CD4-positive, alpha-beta T cell (primary cell): Measurements from ENCODE around the gene SORCS2. TPM values are rescaled to one million over a fixed set of nuclear protein-coding genes. Genes with fewer than 3 reads are reported as not detected.

Experiments used
- ATAC-seq: fragments of 200-7000 bp; cut with Tn5 transposase; one replicate; pipeline ENCODE4 v1.10.0; 2022; ENCODE audit warnings: mild to moderate bottlenecking; ENCODE audit not compliant: poor library complexity
- CTCF ChIA-PET: fragments of 350-600 bp; sonication (Branson Sonifier 250); formaldehyde crosslinking; loops from one replicate; lab custom pipeline; 2021; ENCODE audit warnings: antibody characterized with exemption, inconsistent platforms; lab: Charles Lee
- POLR2A ChIA-PET: fragments of 350-600 bp; sonication (Branson Sonifier 250); formaldehyde crosslinking; loops from one replicate; lab custom pipeline; 2021; ENCODE audit warnings: antibody characterized with exemption, inconsistent platforms; lab: Charles Lee
- DNase-seq, 14 experiments: peaks; one replicate each; pipeline ENCODE4 v3.0.0-alpha.2; 2013 to 2020; ENCODE audit warnings: mixed read lengths in 2 of 14
- H3K27ac ChIP-seq, 2 donors: one replicate each; pipeline versions ENCODE4 v1.5.1 to v1.7.0; 2013; ENCODE audit warnings: low read length in 2 of 2, low read depth in 1 of 2, mild to moderate bottlenecking in 1 of 2
- H3K27me3 ChIP-seq, 2 experiments: 1 replicate in 1 of 2; 2 replicates in 1 of 2; pipeline versions ENCODE4 v1.6.1 to v1.7.0; 2013; ENCODE audit warnings: low read length in 2 of 2, control low read depth in 1 of 2, mild to moderate bottlenecking in 1 of 2, moderate library complexity in 1 of 2; ENCODE audit not compliant: insufficient read depth in 2 of 2, control insufficient read depth in 1 of 2
- H3K36me3 ChIP-seq: one replicate; pipeline ENCODE4 v1.6.1; 2013; ENCODE audit warnings: low read length, control low read depth; ENCODE audit not compliant: insufficient read depth
- H3K4me1 ChIP-seq: one replicate; pipeline ENCODE4 v1.6.1; 2013; ENCODE audit warnings: low read length, control low read depth; ENCODE audit not compliant: insufficient read depth
- H3K4me3 ChIP-seq: one replicate; pipeline ENCODE4 v1.5.1; 2013; ENCODE audit warnings: mild to moderate bottlenecking, low read length, moderate library complexity
- H3K9me3 ChIP-seq, 2 experiments: 1 replicate in 1 of 2; 2 replicates in 1 of 2; pipeline versions ENCODE4 v1.6.1 to v1.7.0; 2013; ENCODE audit warnings: low read length in 2 of 2, mild to moderate bottlenecking in 2 of 2, control low read depth in 1 of 2, moderate library complexity in 1 of 2; ENCODE audit not compliant: control insufficient read depth in 1 of 2, insufficient read depth in 1 of 2
- H3K27ac Mint-ChIP-seq: one replicate; pipeline ENCODE4 v1.8.0; 2020; ENCODE audit warnings: mixed read lengths
- H3K27me3 Mint-ChIP-seq: one replicate; pipeline ENCODE4 v1.8.0; 2021; ENCODE audit warnings: mixed read lengths
- H3K36me3 Mint-ChIP-seq: one replicate; pipeline ENCODE4 v1.8.0; 2021; ENCODE audit warnings: low read depth, mixed read lengths
- H3K4me1 Mint-ChIP-seq: one replicate; pipeline ENCODE4 v1.8.0; 2021; ENCODE audit warnings: low read depth, mixed read lengths
- H3K4me3 Mint-ChIP-seq: one replicate; pipeline ENCODE4 v1.8.0; 2020; ENCODE audit warnings: mild to moderate bottlenecking, mixed read lengths
- H3K9me3 Mint-ChIP-seq: one replicate; pipeline ENCODE4 v1.8.0; 2020; ENCODE audit warnings: mixed read lengths
- intact Hi-C, 2 experiments: fragments of 100-400 bp; cut with DNase I in 1 of 2; cut with micrococcal nuclease in 1 of 2; formaldehyde crosslinking; loops; one replicate each; pipeline versions ENCODE4 v1.15.1 to v1.9.0; 2023 to 2025; cut with DNase I, micrococcal nuclease
- total RNA-seq, 174 experiments: library from RNA in 2 of 174; stranded (reverse) in 2 of 174; gene quantifications; one replicate each; pipeline ENCODE4 v1.2.3 and lab custom pipeline; 2021 to 2026
- TF ChIP-seq, protein P1 (sequence below): fragments of 200-600 bp; IDR thresholded peaks from one replicate; pipeline ENCODE4 v1.8.0; 2022; ENCODE audit warnings: antibody characterized with exemption, mild to moderate bottlenecking

Gene SORCS2
- total RNA-seq, 2 experiments from 2014 or later = not detected

DNA sequence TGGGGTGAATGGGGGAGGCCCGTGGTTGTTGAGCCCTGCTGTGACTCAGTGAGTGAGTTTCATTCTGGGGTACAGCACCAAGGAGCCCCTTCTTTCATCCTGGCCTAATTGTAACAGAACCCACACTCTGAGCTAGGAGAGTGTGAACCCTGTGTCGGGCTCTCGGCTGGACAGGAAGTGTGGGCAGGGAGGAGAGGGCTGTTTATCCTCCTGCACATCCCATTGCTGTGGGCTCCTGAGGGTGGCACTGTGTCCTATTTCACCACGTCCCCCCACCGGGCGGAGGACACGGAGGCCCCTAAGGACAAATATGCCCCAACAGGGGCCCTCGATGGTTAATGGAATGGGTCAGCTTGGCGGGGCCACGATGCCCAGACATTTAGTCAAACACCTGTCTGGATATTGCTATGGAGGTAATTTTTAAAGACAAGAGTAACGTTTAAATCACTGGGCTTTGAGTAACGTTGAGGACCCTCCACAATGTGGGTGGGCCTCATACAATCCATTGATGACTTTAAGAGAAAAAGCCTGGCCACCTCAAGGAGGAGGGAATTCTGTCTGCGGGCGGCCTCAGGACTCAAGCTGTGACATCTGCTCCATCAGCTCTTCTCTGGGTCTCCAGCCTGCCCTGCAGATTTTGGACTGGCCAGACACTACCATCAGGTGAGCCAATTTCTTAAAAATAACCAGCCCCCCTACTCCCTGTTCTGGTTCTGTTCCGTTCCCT is 46.1 kb upstream of the SORCS2 start:
- H3K27me3 ChIP-seq = peaks cover 0 to 6% of the 10 kb centered on the region in 2 experiments
- H3K9me3 ChIP-seq = peaks cover 0 to 5% of the 10 kb centered on the region in 2 experiments
- POLR2A ChIA-PET = no interaction called here
- no peaks in the 10 kb centered on the region for H3K4me1 Mint-ChIP-seq
- H3K4me3 ChIP-seq = no peak overlapping the region
- no peaks in the 10 kb centered on the region for H3K9me3 Mint-ChIP-seq
- no peaks in the 10 kb centered on the region for H3K4me1 ChIP-seq
- DNase-seq (no peak), ATAC-seq (no peak)
- H3K36me3 ChIP-seq = no peaks in the 10 kb centered on the region
- H3K27ac ChIP-seq = no peak overlapping the region
- TF ChIP-seq, protein P1, sequence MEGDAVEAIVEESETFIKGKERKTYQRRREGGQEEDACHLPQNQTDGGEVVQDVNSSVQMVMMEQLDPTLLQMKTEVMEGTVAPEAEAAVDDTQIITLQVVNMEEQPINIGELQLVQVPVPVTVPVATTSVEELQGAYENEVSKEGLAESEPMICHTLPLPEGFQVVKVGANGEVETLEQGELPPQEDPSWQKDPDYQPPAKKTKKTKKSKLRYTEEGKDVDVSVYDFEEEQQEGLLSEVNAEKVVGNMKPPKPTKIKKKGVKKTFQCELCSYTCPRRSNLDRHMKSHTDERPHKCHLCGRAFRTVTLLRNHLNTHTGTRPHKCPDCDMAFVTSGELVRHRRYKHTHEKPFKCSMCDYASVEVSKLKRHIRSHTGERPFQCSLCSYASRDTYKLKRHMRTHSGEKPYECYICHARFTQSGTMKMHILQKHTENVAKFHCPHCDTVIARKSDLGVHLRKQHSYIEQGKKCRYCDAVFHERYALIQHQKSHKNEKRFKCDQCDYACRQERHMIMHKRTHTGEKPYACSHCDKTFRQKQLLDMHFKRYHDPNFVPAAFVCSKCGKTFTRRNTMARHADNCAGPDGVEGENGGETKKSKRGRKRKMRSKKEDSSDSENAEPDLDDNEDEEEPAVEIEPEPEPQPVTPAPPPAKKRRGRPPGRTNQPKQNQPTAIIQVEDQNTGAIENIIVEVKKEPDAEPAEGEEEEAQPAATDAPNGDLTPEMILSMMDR = no peak
- H3K36me3 Mint-ChIP-seq = no peaks in the 10 kb centered on the region
- intact Hi-C loops = no loop called here
- no peak overlapping the region for H3K4me3 Mint-ChIP-seq
- no peak overlapping the region for H3K27ac Mint-ChIP-seq
- CTCF ChIA-PET = no interaction called here
- peaks cover 13% of the 10 kb centered on the region for H3K27me3 Mint-ChIP-seq

DNA sequence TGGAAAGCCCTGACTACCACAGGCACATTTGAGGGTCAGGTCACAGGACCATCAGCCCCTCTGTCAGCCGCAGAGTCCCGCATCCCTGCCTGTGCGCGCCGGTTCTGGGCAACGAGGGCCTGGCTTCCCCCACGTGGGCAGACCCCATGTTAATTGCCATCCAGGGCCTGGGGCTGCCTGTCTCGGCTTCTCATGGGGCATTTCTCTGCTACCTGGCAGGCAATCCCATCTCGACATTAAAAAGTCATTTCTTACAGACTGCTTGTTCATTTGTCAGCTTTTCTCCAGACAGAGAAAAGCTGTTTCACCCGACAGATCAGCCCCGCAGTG is 45.6 kb upstream of the SORCS2 start:
- ATAC-seq = no peak
- no peaks in the 10 kb centered on the region for H3K4me1 ChIP-seq

DNA sequence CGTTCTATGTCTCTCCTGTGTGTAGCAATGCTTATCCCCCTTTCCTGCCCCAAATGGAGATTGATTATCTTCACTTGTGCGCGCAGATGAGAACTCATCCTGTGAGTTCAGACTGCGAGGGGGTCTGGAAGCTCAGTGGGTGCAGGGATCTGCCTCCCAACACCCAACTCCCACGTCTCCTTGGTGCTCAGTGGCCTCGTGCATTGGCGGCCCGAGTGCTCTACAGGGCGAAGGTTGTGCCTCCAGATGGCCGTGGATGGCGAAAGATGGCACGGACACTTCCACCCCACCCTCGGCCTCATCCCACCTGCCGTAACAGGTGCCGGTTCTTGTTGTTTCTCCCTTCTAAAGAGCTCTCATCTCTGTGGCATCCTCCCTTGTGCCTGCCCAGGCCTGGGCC is 45.1 kb upstream of the SORCS2 start:
- no peaks in the 10 kb centered on the region for H3K4me1 ChIP-seq
- Mint-ChIP-seq H3K4me3 (no peak overlapping the region), H3K4me1 (no peaks in the 10 kb centered on the region), H3K27ac (no peak overlapping the region), H3K36me3 (no peaks in the 10 kb centered on the region), H3K9me3 (no peaks in the 10 kb centered on the region), H3K27me3 (peaks cover 13% of the 10 kb centered on the region)
- H3K4me3 ChIP-seq = no peak overlapping the region
- CTCF ChIA-PET = no interaction called here
- ATAC-seq = no peak
- peaks cover 0 to 5% of the 10 kb centered on the region in 2 experiments for H3K9me3 ChIP-seq
- TF ChIP-seq, protein P1 = no peak
- intact Hi-C loops = no loop called here
- no peaks in the 10 kb centered on the region for H3K36me3 ChIP-seq
- peaks cover 0 to 8% of the 10 kb centered on the region in 2 experiments for H3K27me3 ChIP-seq
- POLR2A ChIA-PET = no interaction called here
- no peak for DNase-seq
- H3K27ac ChIP-seq = no peak overlapping the region

More for the DNA sequence above, 45.6 kb upstream of the SORCS2 start:
- TF ChIP-seq, protein P1 = no peak
- H3K9me3 ChIP-seq = peaks cover 0 to 5% of the 10 kb centered on the region in 2 experiments
- Mint-ChIP-seq H3K27ac (no peak overlapping the region), H3K4me3 (no peak overlapping the region), H3K9me3 (no peaks in the 10 kb centered on the region), H3K36me3 (no peaks in the 10 kb centered on the region), H3K4me1 (no peaks in the 10 kb centered on the region), H3K27me3 (peaks cover 13% of the 10 kb centered on the region)
- ChIA-PET POLR2A (no interaction called here), CTCF (no interaction called here)
- no peaks in the 10 kb centered on the region for H3K36me3 ChIP-seq
- H3K27me3 ChIP-seq = peaks cover 0 to 8% of the 10 kb centered on the region in 2 experiments
- intact Hi-C loops = no loop called here
- no peak overlapping the region for H3K4me3 ChIP-seq
- no peak for DNase-seq
- H3K27ac ChIP-seq = no peak overlapping the region
